Omental fat pad (tissue), 4 donors: ENCODE data around the gene GNAO1. TPM values are rescaled to one million over a fixed set of nuclear protein-coding genes. Genes with fewer than 3 reads are reported as not detected.

Experiments used
- ATAC-seq: fragments of 150-250 bp; one replicate; pipeline ENCODE4 v1.9.1; 2016; ENCODE audit warnings: mild to moderate bottlenecking, moderate library complexity; ENCODE audit not compliant: low FRiP score
- DNase-seq: peaks from one replicate; pipeline ENCODE4 v3.0.0-alpha.2; 2019; ENCODE audit warnings: low spot score
- CTCF ChIP-seq, 3 donors: fragments of 450-650 bp; IDR thresholded peaks; one replicate each; pipeline ENCODE4 v1.5.1; 2016 to 2017; ENCODE audit warnings: antibody characterized with exemption in 3 of 3, mild to moderate bottlenecking in 3 of 3, moderate library complexity in 2 of 3
- total RNA-seq, 4 donors: library from RNA; depleted of rRNA; stranded (reverse); fragments of >200 nt; gene quantifications; one replicate each; pipeline ENCODE4 v1.1.0, GENCODE V29; 2016

GNAO1 gene
- total RNA-seq, 4 donors from 2014 or later = 1.4 to 2.6 (median 2.3) TPM

- no peak for TF ChIP-seq CTCF (IDR thresholded peaks at IDR 0.05)
- ATAC-seq (no peak), DNase-seq (no peak)
Observed at GRCh38 chr16:56348168-56349085, 157.1 kb downstream of the GNAO1 start.

- TF ChIP-seq CTCF (IDR thresholded peaks at IDR 0.05) = no peak
- ATAC-seq (no peak), DNase-seq (no peak)
Observed at GRCh38 chr16:56349086-56349415, 157.8 kb downstream of the GNAO1 start.

GRCh38 chr16:56349711-56350161 is 158.4 kb downstream of the GNAO1 start:
- no peak for DNase-seq
- ATAC-seq = no peak
- TF ChIP-seq CTCF (IDR thresholded peaks at IDR 0.05) = no peak

GRCh38 chr16:56350491-56351405 is 159.5 kb downstream of the GNAO1 start:
- no peak for TF ChIP-seq CTCF (IDR thresholded peaks at IDR 0.05)
- DNase-seq (no peak), ATAC-seq (no peak)

DNA sequence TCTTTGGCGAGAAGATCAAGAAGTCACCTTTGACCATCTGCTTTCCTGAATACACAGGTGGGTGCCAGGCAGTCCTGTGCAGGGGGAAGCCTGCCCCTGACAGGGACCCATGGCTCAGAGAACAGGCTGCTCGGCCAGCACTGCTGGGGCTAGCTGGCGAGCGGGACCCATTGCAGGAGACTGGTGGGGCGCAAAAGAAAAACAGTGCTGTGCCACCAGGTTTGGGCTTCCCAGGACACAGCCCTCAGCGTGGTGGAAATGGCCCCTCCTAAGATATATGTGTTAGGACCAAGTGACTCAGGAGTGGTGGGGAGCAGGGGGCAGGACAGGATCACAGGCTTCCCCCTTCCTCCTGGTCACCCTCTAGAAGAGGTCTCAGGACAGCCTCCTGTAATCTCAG is 160.2 kb downstream of the GNAO1 start:
- TF ChIP-seq CTCF (IDR thresholded peaks at IDR 0.05) = no peak
- DNase-seq (no peak), ATAC-seq (no peak)

DNA sequence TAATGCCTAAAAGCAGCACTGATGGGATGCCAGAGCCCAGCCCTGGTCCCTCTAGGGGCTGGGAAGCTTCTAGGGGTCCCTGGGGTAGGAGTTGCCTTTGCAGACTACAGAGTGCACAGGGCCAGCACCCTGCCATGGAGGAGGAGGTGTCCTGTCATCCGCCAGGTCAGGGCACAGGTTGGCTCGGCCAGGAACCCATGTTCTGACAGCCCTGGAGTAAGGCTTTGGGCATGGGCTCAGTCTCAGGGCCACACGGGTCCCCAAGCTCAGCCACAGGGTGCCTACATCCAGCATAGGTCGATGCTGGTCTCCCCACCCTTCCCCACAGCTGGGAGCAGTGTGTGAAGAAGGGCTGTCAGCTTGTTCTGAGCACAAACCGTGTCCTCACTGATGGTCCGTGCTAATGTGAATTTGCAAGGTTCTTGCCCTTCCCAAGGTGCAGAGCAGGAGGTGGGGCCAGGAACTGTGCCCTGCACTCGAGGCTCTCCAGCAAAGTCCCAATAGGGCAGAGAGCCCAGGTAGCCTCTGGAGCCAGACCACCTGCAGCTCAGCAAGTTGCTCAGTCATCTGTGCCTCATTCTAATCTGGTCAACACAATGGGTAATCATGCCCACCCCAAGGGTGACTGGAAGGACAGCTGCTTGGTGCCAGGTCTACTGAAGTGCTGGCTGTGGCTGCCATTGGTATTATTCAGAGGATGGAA is 161.2 kb downstream of the GNAO1 start:
- no peak for TF ChIP-seq CTCF (IDR thresholded peaks at IDR 0.05)
- ATAC-seq (no peak), DNase-seq (no peak)
